HepG2 (cell line): ENCODE measurements around the gene MAPK1. TPM values are rescaled to one million over a fixed set of nuclear protein-coding genes. Genes with fewer than 3 reads are reported as not detected.

Experiments
- ATF3 ChIP-seq: sonication (generic); formaldehyde crosslinking; IDR thresholded peaks from 2 replicates; pipeline ENCODE4 v1.4.0; 2020; ENCODE audit warnings: missing genetic modification reagents
- CCDC6 ChIP-seq: sonication (generic); formaldehyde crosslinking; IDR thresholded peaks from 2 replicates; pipeline ENCODE4 v1.8.1; 2022; ENCODE audit warnings: mild to moderate bottlenecking, missing genetic modification reagents, moderate library complexity
- HIVEP1 ChIP-seq: sonication (generic); formaldehyde crosslinking; IDR thresholded peaks from 2 replicates; pipeline ENCODE4 v1.4.0; 2020; ENCODE audit warnings: mild to moderate bottlenecking, missing genetic modification reagents
- HOXA9 ChIP-seq: sonication (generic); formaldehyde crosslinking; IDR thresholded peaks from 2 replicates; pipeline ENCODE4 v1.8.1; 2022; ENCODE audit warnings: missing genetic modification reagents, mild to moderate bottlenecking, moderate library complexity, borderline replicate concordance
- KLF13 ChIP-seq: sonication (generic); formaldehyde crosslinking; IDR thresholded peaks from 2 replicates; pipeline ENCODE4 v1.4.0; 2020; ENCODE audit warnings: mild to moderate bottlenecking, missing genetic modification reagents
- LCORL ChIP-seq, 2 experiments: fragments of 450-650 bp in 1 of 2; sonication (generic) in 1 of 2; formaldehyde crosslinking in 1 of 2; IDR thresholded peaks; 2 replicates each; pipeline versions ENCODE4 v1.5.0 to v1.6.1; 2017 to 2020; ENCODE audit warnings: antibody characterized with exemption in 1 of 2, missing genetic modification reagents in 1 of 2
- MXD3 ChIP-seq: IDR thresholded peaks from 2 replicates; pipeline ENCODE4 v1.6.1; 2016; ENCODE audit warnings: mild to moderate bottlenecking, missing biosample characterization, missing genetic modification reagents
- NCOA1 ChIP-seq: sonication (generic); formaldehyde crosslinking; IDR thresholded peaks from 2 replicates; pipeline ENCODE4 v1.9.0; 2021; ENCODE audit warnings: missing genetic modification reagents
- RELA ChIP-seq: sonication (generic); formaldehyde crosslinking; IDR thresholded peaks from 2 replicates; pipeline ENCODE4 v1.4.0; 2020; ENCODE audit warnings: missing genetic modification reagents
- SP1 ChIP-seq, 2 experiments: fragments of 450-650 bp in 1 of 2; sonication (generic) in 1 of 2; formaldehyde crosslinking in 1 of 2; IDR thresholded peaks; 2 replicates each; pipeline versions ENCODE4 v1.4.0 to v1.6.1; 2016 to 2020; ENCODE audit warnings: missing genetic modification reagents in 1 of 2
- ZBTB2 ChIP-seq: sonication (generic); formaldehyde crosslinking; IDR thresholded peaks from 2 replicates; pipeline ENCODE4 v1.8.0; 2022; ENCODE audit warnings: low read depth, missing genetic modification reagents
- ZBTB46 ChIP-seq: sonication (generic); formaldehyde crosslinking; IDR thresholded peaks from 2 replicates; pipeline ENCODE4 v1.4.0; 2020; ENCODE audit warnings: mild to moderate bottlenecking, missing genetic modification reagents, borderline replicate concordance
- ZBTB49 ChIP-seq: sonication (generic); formaldehyde crosslinking; IDR thresholded peaks from 2 replicates; pipeline ENCODE4 v1.4.0; 2020; ENCODE audit warnings: missing genetic modification reagents, borderline replicate concordance
- ZNF20 ChIP-seq: sonication (generic); formaldehyde crosslinking; IDR thresholded peaks from 2 replicates; pipeline ENCODE4 v1.4.0; 2020; ENCODE audit warnings: mild to moderate bottlenecking, moderate library complexity, missing genetic modification reagents
- ZNF431 ChIP-seq: sonication (generic); formaldehyde crosslinking; IDR thresholded peaks from 2 replicates; pipeline ENCODE4 v1.9.0; 2022; ENCODE audit warnings: missing genetic modification reagents, low read depth, mild to moderate bottlenecking, borderline replicate concordance
- ZNF460 ChIP-seq: sonication (generic); formaldehyde crosslinking; IDR thresholded peaks from 2 replicates; pipeline ENCODE4 v1.5.1; 2020; ENCODE audit warnings: missing genetic modification reagents, mild to moderate bottlenecking, borderline replicate concordance
- ZNF546 ChIP-seq: sonication (generic); formaldehyde crosslinking; conservative IDR thresholded peaks from 2 replicates; pipeline ENCODE4 v1.8.1; 2023; ENCODE audit warnings: mild to moderate bottlenecking, missing genetic modification reagents
- ZNF562 ChIP-seq: sonication (generic); formaldehyde crosslinking; IDR thresholded peaks from 2 replicates; pipeline ENCODE4 v1.8.0; 2022; ENCODE audit warnings: missing genetic modification reagents, borderline replicate concordance
- ZNF616 ChIP-seq: sonication (generic); formaldehyde crosslinking; IDR thresholded peaks from 2 replicates; pipeline ENCODE4 v1.5.0; 2020; ENCODE audit warnings: low read depth, mild to moderate bottlenecking, missing genetic modification reagents
- ZNF619 ChIP-seq: sonication (generic); formaldehyde crosslinking; IDR thresholded peaks from 2 replicates; pipeline ENCODE4 v1.4.0; 2020; ENCODE audit warnings: mild to moderate bottlenecking, missing genetic modification reagents
- ZNF839 ChIP-seq: sonication (generic); formaldehyde crosslinking; IDR thresholded peaks from 2 replicates; pipeline ENCODE4 v1.4.0; 2020; ENCODE audit warnings: missing genetic modification reagents, mild to moderate bottlenecking, borderline replicate concordance
- polyA plus RNA-seq, 8 experiments: library from polyadenylated mRNA; depleted of rRNA in 3 of 8; stranded (reverse) in 7 of 8; unstranded in 1 of 8; fragments of >200 nt; fragmentation: Illumina TruSeq in 4 of 8; extraction: Trizol in 4 of 8; gene quantifications; 2 replicates each; pipeline versions ENCODE4 v1.2.1 to v1.2.3, GENCODE V29; 2011 to 2016; ENCODE audit warnings: low read depth in 4 of 8, missing spikeins in 1 of 8, mixed read lengths in 1 of 8; ENCODE audit not compliant: insufficient read depth in 1 of 8
- total RNA-seq, 5 experiments: library from RNA; depleted of rRNA; stranded (reverse); fragments of >200 nt; fragmentation: Illumina TruSeq; extraction: Trizol; gene quantifications; 2 replicates each; pipeline ENCODE4 v1.2.3, GENCODE V29; 2016; ENCODE audit warnings: low read depth in 1 of 5

MAPK1 gene
- total and polyA plus RNA-seq, 2 of the 13 experiments (the other 11 are each of a cell fraction or from before 2014, with no cell fraction given) = 107 to 114 TPM

- TF ChIP-seq MXD3 (CRISPR knock-in tag) (peak; percentile 53; the same call in 1 of the 2 replicates), HOXA9 (CRISPR knock-in tag) (peak; percentile 46; the same call in 1 of the 2 replicates), ATF3 (CRISPR knock-in tag) (no peak), CCDC6 (peak; percentile 95), ZNF460 (no peak), ZBTB2 (CRISPR knock-in tag) (peak; percentile 82), ZNF839 (CRISPR knock-in tag) (no peak), HIVEP1 (no peak), ZNF546 (CRISPR knock-in tag) (0 out of 2 replicates have a peak, but pooled peaks have one; percentile 50), ZBTB49 (CRISPR knock-in tag) (no peak), NCOA1 (CRISPR knock-in tag) (no peak), LCORL (IDR thresholded peaks at IDR 0.05) (no peak), LCORL (CRISPR knock-in tag; IDR thresholded peaks at IDR 0.05) (no peak), SP1 (IDR thresholded peaks at IDR 0.05) (no peak), SP1 (CRISPR knock-in tag; IDR thresholded peaks at IDR 0.05) (peak; percentile 77), ZBTB46 (no peak), RELA (CRISPR knock-in tag) (no peak), ZNF562 (peak; percentile 75; the same call in 1 of the 2 replicates), ZNF619 (CRISPR knock-in tag) (no peak), ZNF431 (CRISPR knock-in tag) (no peak; the same call in 1 of the 2 replicates), ZNF616 (CRISPR knock-in tag) (0 out of 2 replicates have a peak, but pooled peaks have one; percentile 64), KLF13 (CRISPR knock-in tag) (no peak), ZNF20 (CRISPR knock-in tag) (no peak)
Observed at GRCh38 chr22:21735200-21736083, 132.0 kb downstream of the MAPK1 start, which contains the start of gene YPEL1 (continued).
